BE2C (cell line): Measurements from ENCODE around the gene CHST6.

Experiments used
- DNase-seq: peaks from one replicate; pipeline ENCODE4 v3.0.0-alpha.2; 2020
- H3K27me3 ChIP-seq: fragments of 250-450 bp; sonication (Bioruptor Pico); 2 replicates; pipeline ENCODE4 v1.5.1; 2020; ENCODE audit warnings: mild to moderate bottlenecking
- H3K36me3 ChIP-seq: fragments of 250-450 bp; sonication (Bioruptor Pico); 2 replicates; pipeline ENCODE4 v1.5.1; 2020; ENCODE audit warnings: mild to moderate bottlenecking
- H3K4me1 ChIP-seq: fragments of 250-450 bp; sonication (Bioruptor Pico); 2 replicates; pipeline ENCODE4 v1.5.1; 2020
- H3K4me3 ChIP-seq: 2 replicates; pipeline ENCODE4 v1.5.1; 2011; ENCODE audit warnings: low read depth, low read length
- H3K9me3 ChIP-seq: fragments of 250-450 bp; sonication (Bioruptor Pico); 2 replicates; pipeline ENCODE4 v1.5.1; 2020
- TF ChIP-seq, protein P1 (sequence below): IDR thresholded peaks from 2 replicates; pipeline ENCODE4 v1.5.1; 2012; ENCODE audit warnings: mild to moderate bottlenecking, low read depth, low read length

CHST6 gene

GRCh38 chr16:75534560-75535205 lies 39.4 kb upstream of the CHST6 start:
- Histone ChIP-seq H3K27me3 (no peaks in the 10 kb centered on the region), H3K9me3 (no peaks in the 10 kb centered on the region), H3K4me3 (no peak overlapping the region), H3K36me3 (no peaks in the 10 kb centered on the region), H3K4me1 (no peaks in the 10 kb centered on the region)
- TF ChIP-seq, protein P1, sequence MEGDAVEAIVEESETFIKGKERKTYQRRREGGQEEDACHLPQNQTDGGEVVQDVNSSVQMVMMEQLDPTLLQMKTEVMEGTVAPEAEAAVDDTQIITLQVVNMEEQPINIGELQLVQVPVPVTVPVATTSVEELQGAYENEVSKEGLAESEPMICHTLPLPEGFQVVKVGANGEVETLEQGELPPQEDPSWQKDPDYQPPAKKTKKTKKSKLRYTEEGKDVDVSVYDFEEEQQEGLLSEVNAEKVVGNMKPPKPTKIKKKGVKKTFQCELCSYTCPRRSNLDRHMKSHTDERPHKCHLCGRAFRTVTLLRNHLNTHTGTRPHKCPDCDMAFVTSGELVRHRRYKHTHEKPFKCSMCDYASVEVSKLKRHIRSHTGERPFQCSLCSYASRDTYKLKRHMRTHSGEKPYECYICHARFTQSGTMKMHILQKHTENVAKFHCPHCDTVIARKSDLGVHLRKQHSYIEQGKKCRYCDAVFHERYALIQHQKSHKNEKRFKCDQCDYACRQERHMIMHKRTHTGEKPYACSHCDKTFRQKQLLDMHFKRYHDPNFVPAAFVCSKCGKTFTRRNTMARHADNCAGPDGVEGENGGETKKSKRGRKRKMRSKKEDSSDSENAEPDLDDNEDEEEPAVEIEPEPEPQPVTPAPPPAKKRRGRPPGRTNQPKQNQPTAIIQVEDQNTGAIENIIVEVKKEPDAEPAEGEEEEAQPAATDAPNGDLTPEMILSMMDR, result no peak
- DNase-seq, result no peak

GRCh38 chr16:75532791-75533190 lies 37.5 kb upstream of the CHST6 start:
- Histone ChIP-seq H3K36me3 (no peaks in the 10 kb centered on the region), H3K4me3 (no peak overlapping the region), H3K9me3 (no peaks in the 10 kb centered on the region), H3K27me3 (no peaks in the 10 kb centered on the region), H3K4me1 (no peaks in the 10 kb centered on the region)
- no peak for DNase-seq
- TF ChIP-seq, protein P1, result no peak

GRCh38 chr16:75532142-75532765 lies 37.0 kb upstream of the CHST6 start:
- DNase-seq, result no peak
- Histone ChIP-seq H3K4me3 (no peak overlapping the region), H3K9me3 (no peaks in the 10 kb centered on the region), H3K36me3 (no peaks in the 10 kb centered on the region), H3K4me1 (no peaks in the 10 kb centered on the region), H3K27me3 (no peaks in the 10 kb centered on the region)
- TF ChIP-seq, protein P1, result no peak

GRCh38 chr16:75529959-75530358 lies 34.7 kb upstream of the CHST6 start:
- no peak for DNase-seq
- TF ChIP-seq, protein P1, result no peak
- Histone ChIP-seq H3K4me3 (no peak overlapping the region), H3K9me3 (no peaks in the 10 kb centered on the region), H3K36me3 (no peaks in the 10 kb centered on the region), H3K27me3 (no peaks in the 10 kb centered on the region), H3K4me1 (no peaks in the 10 kb centered on the region)

GRCh38 chr16:75529056-75529905 lies 34.0 kb upstream of the CHST6 start:
- no peaks in the 10 kb centered on the region for H3K4me1 ChIP-seq
- H3K36me3 ChIP-seq, result no peaks in the 10 kb centered on the region
- no peaks in the 10 kb centered on the region for H3K9me3 ChIP-seq
- no peak overlapping the region for H3K4me3 ChIP-seq
- TF ChIP-seq, protein P1, result no peak
- no peak for DNase-seq
- no peaks in the 10 kb centered on the region for H3K27me3 ChIP-seq
